Measurements from ENCODE around the gene RFX1.

DNA sequence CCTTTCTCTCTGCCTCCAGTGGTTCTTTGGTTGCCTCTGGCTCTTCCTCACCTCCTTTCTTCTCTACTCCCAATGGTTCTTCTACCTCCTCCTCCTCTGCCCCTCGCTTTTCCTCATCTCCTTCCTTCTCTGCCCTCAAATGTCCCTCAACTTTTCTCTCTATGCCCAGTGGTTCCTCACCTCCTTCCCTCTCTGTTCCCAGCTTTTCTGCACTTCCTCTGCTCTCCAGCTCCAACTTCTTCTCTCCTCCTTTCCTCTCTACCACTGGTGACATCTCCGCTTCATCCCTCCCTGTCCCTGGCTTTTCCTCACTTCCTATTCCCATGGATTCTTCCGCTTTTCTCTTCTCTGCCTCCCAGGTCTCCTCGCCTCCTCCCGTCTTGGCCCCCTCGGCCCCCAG lies 48.0 kb upstream of the RFX1 start:
- TF ChIP-seq, protein P1, sequence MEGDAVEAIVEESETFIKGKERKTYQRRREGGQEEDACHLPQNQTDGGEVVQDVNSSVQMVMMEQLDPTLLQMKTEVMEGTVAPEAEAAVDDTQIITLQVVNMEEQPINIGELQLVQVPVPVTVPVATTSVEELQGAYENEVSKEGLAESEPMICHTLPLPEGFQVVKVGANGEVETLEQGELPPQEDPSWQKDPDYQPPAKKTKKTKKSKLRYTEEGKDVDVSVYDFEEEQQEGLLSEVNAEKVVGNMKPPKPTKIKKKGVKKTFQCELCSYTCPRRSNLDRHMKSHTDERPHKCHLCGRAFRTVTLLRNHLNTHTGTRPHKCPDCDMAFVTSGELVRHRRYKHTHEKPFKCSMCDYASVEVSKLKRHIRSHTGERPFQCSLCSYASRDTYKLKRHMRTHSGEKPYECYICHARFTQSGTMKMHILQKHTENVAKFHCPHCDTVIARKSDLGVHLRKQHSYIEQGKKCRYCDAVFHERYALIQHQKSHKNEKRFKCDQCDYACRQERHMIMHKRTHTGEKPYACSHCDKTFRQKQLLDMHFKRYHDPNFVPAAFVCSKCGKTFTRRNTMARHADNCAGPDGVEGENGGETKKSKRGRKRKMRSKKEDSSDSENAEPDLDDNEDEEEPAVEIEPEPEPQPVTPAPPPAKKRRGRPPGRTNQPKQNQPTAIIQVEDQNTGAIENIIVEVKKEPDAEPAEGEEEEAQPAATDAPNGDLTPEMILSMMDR (IDR thresholded peaks at IDR 0.05) = no peak
- TF ChIP-seq TP53 (CRISPR knock-in tag; IDR thresholded peaks at IDR 0.05) = no peak
